GM06990 (cell line): ENCODE measurements around the gene HMOX2.

Experiments
- DNase-seq: peaks from one replicate; pipeline ENCODE4 v3.0.0-alpha.2; 2011; ENCODE audit not compliant: insufficient read length; ENCODE audit errors: extremely low read depth
- H3K27me3 ChIP-seq: replicated peaks from 2 replicates; pipeline ENCODE4 v1.6.0; 2011; ENCODE audit warnings: low read length; ENCODE audit not compliant: control insufficient read depth, insufficient read depth
- H3K36me3 ChIP-seq: 2 replicates; pipeline ENCODE4 v1.5.1; 2011; ENCODE audit warnings: low read length; ENCODE audit not compliant: control insufficient read depth, insufficient read depth
- H3K4me3 ChIP-seq: replicated peaks from 2 replicates; pipeline ENCODE4 v1.5.1; 2011; ENCODE audit warnings: low read depth, mild to moderate bottlenecking, control low read depth, low read length
- TF ChIP-seq, protein P1 (sequence below): IDR thresholded peaks from 2 replicates; pipeline ENCODE4 v1.5.1; 2011; ENCODE audit warnings: low read length, control low read depth, mild to moderate bottlenecking, inconsistent platforms; ENCODE audit not compliant: insufficient read depth, poor library complexity, severe bottlenecking

Gene HMOX2

DNA sequence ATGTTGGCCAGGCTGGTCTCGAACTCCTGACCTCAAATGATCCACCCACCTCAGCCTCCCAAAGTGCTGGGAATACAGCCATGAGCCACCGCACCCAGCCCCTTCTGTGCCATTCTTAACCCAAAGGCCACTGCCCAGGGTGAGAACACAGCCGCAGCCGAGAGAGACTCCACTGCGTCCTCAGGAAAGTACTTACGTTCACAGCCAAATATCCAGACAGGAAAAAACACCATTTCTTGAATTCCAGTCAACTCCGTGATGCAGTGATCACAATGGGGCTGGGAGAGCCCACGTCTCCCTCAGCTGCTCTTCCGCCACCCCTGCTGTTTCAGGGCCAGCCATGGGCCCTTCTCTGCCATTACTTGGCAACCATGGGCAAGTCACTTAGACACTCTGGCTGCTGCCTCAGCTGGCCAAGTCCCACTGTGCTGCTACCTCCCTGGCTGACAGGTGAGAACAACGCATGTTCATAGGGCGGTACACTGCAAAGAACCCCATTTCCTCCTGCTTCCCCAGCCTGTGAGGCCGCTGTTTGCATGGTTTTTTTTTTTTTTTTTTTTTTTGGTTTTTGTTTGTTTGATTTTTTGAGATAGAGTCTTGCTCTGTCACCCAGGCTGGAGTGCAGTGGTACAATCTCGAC lies 58.1 kb downstream of the HMOX2 start:
- H3K27me3 ChIP-seq = no peaks in the 10 kb centered on the region
- H3K36me3 ChIP-seq = no peaks in the 10 kb centered on the region
- H3K4me3 ChIP-seq = no peak overlapping the region
- no peak for DNase-seq
- TF ChIP-seq, protein P1, sequence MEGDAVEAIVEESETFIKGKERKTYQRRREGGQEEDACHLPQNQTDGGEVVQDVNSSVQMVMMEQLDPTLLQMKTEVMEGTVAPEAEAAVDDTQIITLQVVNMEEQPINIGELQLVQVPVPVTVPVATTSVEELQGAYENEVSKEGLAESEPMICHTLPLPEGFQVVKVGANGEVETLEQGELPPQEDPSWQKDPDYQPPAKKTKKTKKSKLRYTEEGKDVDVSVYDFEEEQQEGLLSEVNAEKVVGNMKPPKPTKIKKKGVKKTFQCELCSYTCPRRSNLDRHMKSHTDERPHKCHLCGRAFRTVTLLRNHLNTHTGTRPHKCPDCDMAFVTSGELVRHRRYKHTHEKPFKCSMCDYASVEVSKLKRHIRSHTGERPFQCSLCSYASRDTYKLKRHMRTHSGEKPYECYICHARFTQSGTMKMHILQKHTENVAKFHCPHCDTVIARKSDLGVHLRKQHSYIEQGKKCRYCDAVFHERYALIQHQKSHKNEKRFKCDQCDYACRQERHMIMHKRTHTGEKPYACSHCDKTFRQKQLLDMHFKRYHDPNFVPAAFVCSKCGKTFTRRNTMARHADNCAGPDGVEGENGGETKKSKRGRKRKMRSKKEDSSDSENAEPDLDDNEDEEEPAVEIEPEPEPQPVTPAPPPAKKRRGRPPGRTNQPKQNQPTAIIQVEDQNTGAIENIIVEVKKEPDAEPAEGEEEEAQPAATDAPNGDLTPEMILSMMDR = no peak

- no peak overlapping the region for H3K4me3 ChIP-seq
- H3K27me3 ChIP-seq = no peaks in the 10 kb centered on the region
- no peak for DNase-seq
- no peaks in the 10 kb centered on the region for H3K36me3 ChIP-seq
- TF ChIP-seq, protein P1 = no peak
These were observed 59.5 kb downstream of the HMOX2 start for GRCh38 chr16:4535627-4536108.

DNA sequence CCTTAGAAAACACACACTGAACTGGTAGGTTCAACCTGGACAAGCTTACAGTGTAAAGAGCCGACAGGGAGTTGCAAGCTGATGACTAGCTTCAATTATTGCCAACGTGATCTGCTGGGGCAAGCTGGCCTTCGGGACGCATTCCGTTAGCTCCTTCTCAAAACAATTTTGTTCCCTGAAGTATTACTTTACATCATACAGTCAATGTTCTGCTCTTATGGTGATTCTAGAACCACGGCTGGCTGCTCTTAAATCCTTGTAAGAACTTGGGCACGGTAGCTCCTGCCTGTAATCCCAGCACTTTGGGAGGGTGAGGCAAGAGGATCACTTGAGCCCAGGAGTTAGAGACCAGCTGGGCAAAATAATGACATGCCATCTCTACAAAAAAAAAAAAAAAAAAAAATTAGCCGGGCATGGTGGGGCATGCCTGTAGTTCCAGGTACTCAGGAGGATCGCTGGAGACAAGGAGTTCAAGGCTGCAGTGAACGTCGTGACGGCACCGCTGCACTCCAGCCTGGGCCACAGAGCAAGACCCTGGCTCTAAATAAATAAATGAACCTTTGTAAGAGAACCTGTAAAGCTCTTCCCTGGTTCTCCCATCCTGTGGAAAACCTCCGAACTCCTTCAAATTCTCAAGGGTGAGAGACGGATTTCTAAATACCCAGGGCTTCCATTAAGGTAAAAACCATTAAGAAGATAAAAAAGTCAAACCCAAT lies 60.4 kb downstream of the HMOX2 start:
- DNase-seq = no peak
- H3K36me3 ChIP-seq = no peaks in the 10 kb centered on the region
- no peaks in the 10 kb centered on the region for H3K27me3 ChIP-seq
- TF ChIP-seq, protein P1 = no peak
- H3K4me3 ChIP-seq = no peak overlapping the region

GRCh38 chr16:4537376-4538343 lies 61.5 kb downstream of the HMOX2 start:
- DNase-seq = no peak
- TF ChIP-seq, protein P1 = no peak
- Histone ChIP-seq H3K27me3 (no peaks in the 10 kb centered on the region), H3K4me3 (peak overlapping the region; percentile 14), H3K36me3 (no peaks in the 10 kb centered on the region)

DNA sequence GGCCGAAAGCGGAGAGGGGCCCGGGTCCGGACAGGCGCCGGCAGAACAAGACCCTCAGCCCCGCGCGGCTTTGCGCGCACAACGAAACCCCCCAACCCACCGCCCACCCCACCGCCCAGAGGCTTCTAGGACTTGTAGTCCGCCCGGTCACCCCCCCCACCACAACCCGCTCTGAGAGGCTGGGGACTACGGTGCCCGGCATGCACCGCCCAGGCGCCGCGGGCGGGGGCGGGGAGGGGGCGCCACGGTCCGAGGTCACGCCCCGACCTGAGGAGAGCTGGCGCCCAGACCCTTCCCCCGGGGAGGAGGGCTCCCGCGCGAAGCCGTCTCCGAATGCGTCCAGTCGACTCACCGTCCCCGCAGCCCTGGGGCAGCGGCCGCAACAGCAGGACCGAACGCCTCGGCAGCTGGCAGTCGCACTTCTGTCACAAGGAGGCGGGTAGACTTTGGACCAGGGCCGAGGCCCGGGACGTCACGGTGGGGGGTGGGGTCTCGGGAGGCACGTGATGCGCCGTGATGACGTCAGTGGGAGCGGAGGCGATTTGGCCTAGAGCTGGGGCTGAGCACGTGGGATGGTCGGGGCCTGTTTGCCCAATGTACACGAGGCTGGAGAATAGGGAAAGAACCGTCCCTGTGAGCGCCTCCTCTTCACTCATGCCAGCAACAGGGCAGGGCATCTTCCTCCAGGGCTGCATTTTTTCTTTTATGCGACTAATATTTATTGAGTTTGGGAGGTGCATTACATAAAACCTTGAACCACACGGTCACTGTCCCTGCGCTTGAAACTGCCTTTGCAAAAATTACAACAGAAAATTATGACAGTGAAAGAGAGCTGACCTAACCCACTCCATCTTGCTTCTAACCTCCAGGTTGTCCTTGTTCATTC lies 62.4 kb downstream of the HMOX2 start, which contains the start of gene CDIP1:
CDIP1 (minus strand) TSS at position 424 of the 886 bp plus-strand sequence. CDS start 24,643 bp downstream, outside the sequence.
- H3K4me3 ChIP-seq = peak within 1 kb of the TSS; percentile 44
- H3K36me3 ChIP-seq = no peaks in the 10 kb centered on the region
- DNase-seq = peak; percentile 97
- TF ChIP-seq, protein P1 = no peak
- H3K27me3 ChIP-seq = no peaks in the 10 kb centered on the region
